HCT116 (cell line): ENCODE results near the gene GALNT2. TPM values are rescaled to one million over a fixed set of nuclear protein-coding genes. Genes with fewer than 3 reads are reported as not detected.

Experiments used
- ATAC-seq: fragments of 200-7000 bp; cut with Tn5 transposase; 2 replicates; pipeline ENCODE4 v1.9.1; 2020; ENCODE audit warnings: mild to moderate bottlenecking, moderate library complexity
- BruUV-seq: library from RNA; stranded (reverse); fragments of 400-500 nt; replicated peaks from 2 replicates; lab custom pipeline; 2021; lab: Mats Ljungman, UMichigan
- CTCF ChIA-PET: fragments of 300-600 bp; sonication (Branson Sonifier 250); formaldehyde crosslinking; loops from one replicate; lab custom pipeline; 2021; ENCODE audit warnings: antibody characterized with exemption; lab: Charles Lee
- POLR2A ChIA-PET: fragments of 300-600, 350-600 bp; sonication (Branson Sonifier 250); formaldehyde crosslinking; loops from one replicate; lab custom pipeline; 2021; ENCODE audit warnings: antibody characterized with exemption; lab: Charles Lee
- RAD21 ChIA-PET, 2 experiments: fragments of 300-600 bp; sonication (Branson Sonifier 250); formaldehyde crosslinking; loops; one replicate each; lab custom pipeline; 2023; ENCODE audit warnings: low total read pairs in 2 of 2; ENCODE audit not compliant: uncharacterized antibody in 2 of 2, unreplicated experiment in 2 of 2, low non-redundant PET in 1 of 2; lab: Charles Lee
- DNase-seq: peaks from one replicate; pipeline ENCODE4 v3.0.0-alpha.2; 2010; ENCODE audit warnings: low read depth, low spot score
- H2AFZ ChIP-seq: fragments of 200-600 bp; shearing (Covaris generic), sonication (generic); 2 replicates; pipeline ENCODE4 v1.6.1; 2017; ENCODE audit warnings: low read depth, mixed run types, mixed read lengths, antibody characterized with exemption, low read length; ENCODE audit not compliant: poor library complexity, severe bottlenecking
- H3K27ac ChIP-seq: 2 replicates; pipeline ENCODE4 v1.5.1; 2012; ENCODE audit warnings: low read depth, low read length
- H3K27me3 ChIP-seq: fragments of 200-600 bp; sonication (generic); 2 replicates; pipeline ENCODE4 v1.6.1; 2016; ENCODE audit warnings: mixed run types, low read length, mixed read lengths; ENCODE audit not compliant: insufficient read depth
- H3K36me3 ChIP-seq, 2 experiments: fragments of 200-500 bp in 1 of 2; fragments of 200-600 bp in 1 of 2; sonication (Bioruptor generic) in 1 of 2; sonication (generic) in 1 of 2; 2 replicates each; pipeline versions ENCODE4 v1.5.1 to v1.6.1; 2014 to 2016; ENCODE audit warnings: low read length in 2 of 2, inconsistent platforms in 1 of 2, mixed read lengths in 1 of 2, mixed run types in 1 of 2; ENCODE audit not compliant: insufficient read depth in 2 of 2, control insufficient read depth in 1 of 2
- H3K4me1 ChIP-seq, 2 experiments: fragments of 200-600 bp in 1 of 2; sonication (generic) in 1 of 2; 2 replicates each; pipeline versions ENCODE4 v1.5.1 to v1.6.1; 2012 to 2017; ENCODE audit warnings: low read length in 2 of 2, inconsistent platforms in 1 of 2, mild to moderate bottlenecking in 1 of 2, mixed read lengths in 1 of 2, mixed run types in 1 of 2, moderate library complexity in 1 of 2; ENCODE audit not compliant: insufficient read depth in 2 of 2, control insufficient read depth in 1 of 2
- H3K4me2 ChIP-seq: fragments of 200-600 bp; sonication (generic); 2 replicates; pipeline ENCODE4 v1.6.1; 2017; ENCODE audit warnings: mixed run types, low read length, mixed read lengths
- H3K4me3 ChIP-seq, 2 experiments: fragments of 200-600 bp in 1 of 2; sonication (generic) in 1 of 2; replicated peaks in 1 of 2; 2 replicates each; pipeline ENCODE4 v1.5.1; 2011 to 2016; ENCODE audit warnings: low read length in 2 of 2, control low read depth in 1 of 2, low read depth in 1 of 2, mild to moderate bottlenecking in 1 of 2, mixed read lengths in 1 of 2, mixed run types in 1 of 2
- H3K79me2 ChIP-seq: fragments of 200-600 bp; sonication (generic); 2 replicates; pipeline ENCODE4 v1.6.1; 2017; ENCODE audit warnings: mild to moderate bottlenecking, mixed run types, low read length, moderate library complexity, mixed read lengths; ENCODE audit not compliant: insufficient read depth
- H3K9ac ChIP-seq: fragments of 200-600 bp; sonication (generic); 2 replicates; pipeline ENCODE4 v1.6.1; 2016; ENCODE audit warnings: low read length, mixed read lengths
- H3K9me2 ChIP-seq: fragments of 200-600 bp; sonication (generic), shearing (Covaris generic); 2 replicates; pipeline ENCODE4 v1.6.1; 2017; ENCODE audit warnings: mixed run types, mild to moderate bottlenecking, moderate library complexity; ENCODE audit not compliant: insufficient read depth
- H3K9me3 ChIP-seq, 2 experiments: fragments of 200-500 bp in 1 of 2; fragments of 200-600 bp in 1 of 2; sonication (Bioruptor generic) in 1 of 2; sonication (generic) in 1 of 2; 2 replicates each; pipeline ENCODE4 v1.6.1; 2014 to 2017; ENCODE audit warnings: low read length in 2 of 2, mixed read lengths in 2 of 2, inconsistent platforms in 1 of 2, low read depth in 1 of 2, mild to moderate bottlenecking in 1 of 2, mixed run types in 1 of 2, moderate library complexity in 1 of 2; ENCODE audit not compliant: control insufficient read depth in 1 of 2, insufficient read depth in 1 of 2
- H4K20me1 ChIP-seq: fragments of 200-600 bp; sonication (generic), shearing (Covaris generic); 2 replicates; pipeline ENCODE4 v1.6.1; 2017; ENCODE audit warnings: mixed run types, mild to moderate bottlenecking, moderate library complexity; ENCODE audit not compliant: insufficient read depth
- ATF3 ChIP-seq: IDR thresholded peaks from 2 replicates; pipeline ENCODE4 v1.6.1; 2012
- CEBPB ChIP-seq: IDR thresholded peaks from 2 replicates; pipeline ENCODE4 v1.6.1; 2012; ENCODE audit warnings: low read depth
- EGR1 ChIP-seq: IDR thresholded peaks from 2 replicates; pipeline ENCODE4 v1.6.1; 2012; ENCODE audit warnings: low read depth
- JUND ChIP-seq: IDR thresholded peaks from 2 replicates; pipeline ENCODE4 v1.6.1; 2012
- POLR2AphosphoS5 ChIP-seq: IDR thresholded peaks from 2 replicates; pipeline ENCODE4 v1.6.1; 2011; ENCODE audit warnings: mild to moderate bottlenecking, low read depth, low read length, moderate library complexity
- REST ChIP-seq: IDR thresholded peaks from 2 replicates; pipeline ENCODE4 v1.6.1; 2012; ENCODE audit warnings: low read depth
- YY1 ChIP-seq: IDR thresholded peaks from 2 replicates; pipeline ENCODE4 v1.6.1; 2011; ENCODE audit warnings: low read length, low read depth, moderate library complexity, mild to moderate bottlenecking; ENCODE audit not compliant: insufficient replicate concordance; ENCODE audit errors: extremely low read depth
- intact Hi-C: fragments of 100-400 bp; cut with micrococcal nuclease; formaldehyde crosslinking; loops from 2 replicates; pipeline ENCODE4 v1.10.0; 2022
- total RNA-seq: library from RNA; stranded (reverse); gene quantifications from one replicate; pipeline ENCODE4 v1.2.1, GENCODE V29; 2021; ENCODE audit not compliant: unreplicated experiment

The GALNT2 gene
- total RNA-seq, 1 experiment from 2014 or later, result 40.8 TPM

- H2AFZ ChIP-seq, result no peak overlapping the region
- ChIA-PET CTCF (no interaction called here), POLR2A (no interaction called here), RAD21 (no interaction called here)
- no peaks in the 10 kb centered on the region for H3K4me1 ChIP-seq
- DNase-seq (no peak), ATAC-seq (no peak)
- H3K79me2 ChIP-seq, result peaks cover 8% of the 10 kb centered on the region; the same call in 1 of the 2 replicates
- no peak for TF ChIP-seq JUND
- no peak for TF ChIP-seq REST
- TF ChIP-seq EGR1, result no peak
- H3K9me3 ChIP-seq, result no peaks in the 10 kb centered on the region
- H3K36me3 ChIP-seq, result no peaks in the 10 kb centered on the region
- BruUV-seq, result no TSS peak
- no peak overlapping the region for H3K4me3 ChIP-seq
- H3K9ac ChIP-seq, result no peak overlapping the region
- no peak overlapping the region for H3K27ac ChIP-seq
- intact Hi-C loops, result no loop called here
- H3K4me2 ChIP-seq, result no peak overlapping the region
- no peaks in the 10 kb centered on the region for H3K27me3 ChIP-seq
- H3K9me2 ChIP-seq, result no peaks in the 10 kb centered on the region
- no peaks in the 10 kb centered on the region for H4K20me1 ChIP-seq
Observed at GRCh38 chr1:230144758-230145504, 77.9 kb downstream of the GALNT2 start.

GRCh38 chr1:230145505-230145899 is 78.5 kb downstream of the GALNT2 start:
- Histone ChIP-seq H3K36me3 (no peaks in the 10 kb centered on the region), H3K79me2 (peaks cover 8% of the 10 kb centered on the region; the same call in 1 of the 2 replicates), H3K27ac (no peak overlapping the region), H3K9me2 (no peaks in the 10 kb centered on the region), H4K20me1 (no peaks in the 10 kb centered on the region), H2AFZ (no peak overlapping the region), H3K27me3 (no peaks in the 10 kb centered on the region), H3K9me3 (no peaks in the 10 kb centered on the region), H3K9ac (no peak overlapping the region), H3K4me1 (no peaks in the 10 kb centered on the region), H3K4me2 (no peak overlapping the region), H3K4me3 (no peak overlapping the region)
- TF ChIP-seq POLR2AphosphoS5 (no peak), CEBPB (no peak), YY1 (no peak), ATF3 (no peak)
- ChIA-PET RAD21 (no interaction called here), POLR2A (no interaction called here), CTCF (no interaction called here)
- intact Hi-C loops, result no loop called here
- no TSS peak for BruUV-seq
- ATAC-seq (no peak), DNase-seq (no peak)
